Measurements from ENCODE around the gene DSCAM. TPM values are rescaled to one million over a fixed set of nuclear protein-coding genes. Genes with fewer than 3 reads are reported as not detected.

DSCAM gene
- total RNA-seq, 2 donors from 2014 or later: not detected

DNA sequence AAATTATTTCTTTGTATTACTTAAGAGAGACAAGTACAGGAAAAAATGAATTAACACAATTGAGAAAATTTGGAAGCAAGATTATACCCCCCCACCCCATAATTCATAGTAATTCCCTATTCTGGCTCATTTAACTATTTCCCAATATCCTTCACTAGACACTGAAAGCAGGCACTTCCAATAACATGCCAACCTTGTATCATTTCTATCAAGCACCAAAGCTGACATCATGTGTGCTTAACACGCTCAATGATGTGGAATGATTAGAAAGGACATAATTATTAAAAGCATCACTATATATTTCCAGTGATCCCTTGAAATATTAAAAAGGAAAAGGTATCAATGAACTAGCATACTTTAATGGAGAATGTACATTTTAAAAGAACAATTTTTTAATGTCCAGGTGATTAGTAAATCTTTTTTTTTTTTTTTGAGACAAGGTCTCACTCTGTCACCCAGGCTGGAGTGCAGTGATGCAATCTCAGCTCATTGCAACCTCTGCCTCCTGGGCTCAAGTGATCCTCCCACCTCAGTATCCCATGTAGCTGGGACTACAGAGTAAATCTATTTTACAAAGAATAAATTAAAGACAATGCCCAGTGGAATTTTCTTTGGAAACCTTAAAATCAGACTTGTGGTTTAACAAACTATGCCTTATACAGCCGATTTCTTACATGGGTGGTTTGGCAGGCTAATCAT lies 443.9 kb downstream of the DSCAM start:
- H3K9me3 Mint-ChIP-seq: no peaks in the 10 kb centered on the region
- no peaks in the 10 kb centered on the region for H3K36me3 Mint-ChIP-seq
- no peaks in the 10 kb centered on the region for H3K4me1 Mint-ChIP-seq (ENCODE audit: low read depth in 2 of 2)
- no peaks in the 10 kb centered on the region for H3K27me3 Mint-ChIP-seq
- DNase-seq (ENCODE audit: low spot score) (no peak), ATAC-seq (no peak)
- no peak overlapping the region for H3K4me3 Mint-ChIP-seq
- no peak overlapping the region for H3K27ac Mint-ChIP-seq

DNA sequence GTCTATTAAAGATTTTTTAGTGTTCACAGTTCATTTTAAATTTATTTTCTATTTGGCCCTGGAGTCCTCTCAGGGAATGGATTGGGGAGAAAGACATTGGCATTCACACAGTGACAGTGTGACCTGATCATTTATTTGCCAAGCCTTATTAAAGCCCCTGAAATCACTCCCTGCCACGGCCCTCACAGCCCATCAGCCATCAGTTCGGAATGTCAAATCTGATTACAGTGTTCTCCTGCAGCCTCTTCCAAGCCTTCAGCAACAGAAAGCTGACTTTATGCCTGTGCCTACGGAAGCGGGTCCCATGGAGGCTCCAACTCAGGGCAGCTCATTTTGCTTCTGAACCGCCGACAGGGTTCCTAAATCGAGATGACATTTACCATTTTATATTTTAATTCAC lies 451.2 kb downstream of the DSCAM start:
- H3K27me3 Mint-ChIP-seq: no peaks in the 10 kb centered on the region
- peaks cover 10% of the 10 kb centered on the region for H3K9me3 Mint-ChIP-seq
- no peaks in the 10 kb centered on the region for H3K36me3 Mint-ChIP-seq
- no peaks in the 10 kb centered on the region for H3K4me1 Mint-ChIP-seq (ENCODE audit: low read depth in 2 of 2)
- no peak overlapping the region for H3K4me3 Mint-ChIP-seq
- H3K27ac Mint-ChIP-seq: no peak overlapping the region
- ATAC-seq: no peak
- no peak for DNase-seq (ENCODE audit: low spot score)

DNA sequence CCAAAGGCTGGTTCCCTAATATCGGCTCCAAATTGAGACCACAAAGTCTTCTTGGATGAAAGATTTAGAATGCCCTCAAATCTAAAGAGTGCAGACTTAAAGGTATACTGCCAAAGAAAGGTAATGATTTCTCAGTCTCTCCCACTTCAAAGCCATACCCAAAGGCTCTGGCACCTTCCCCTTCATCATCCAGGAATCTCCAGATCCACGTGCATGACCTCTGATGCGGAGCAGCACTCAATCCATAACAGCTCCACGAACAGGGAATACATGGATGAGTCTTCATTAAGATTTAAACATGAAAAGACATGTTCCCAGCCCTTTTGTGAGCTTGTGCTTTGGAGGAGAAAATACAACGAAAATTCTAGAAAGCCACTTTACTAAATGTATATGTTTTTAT lies 453.9 kb downstream of the DSCAM start:
- Mint-ChIP-seq H3K27me3 (no peaks in the 10 kb centered on the region), H3K36me3 (no peaks in the 10 kb centered on the region), H3K9me3 (peaks cover 10% of the 10 kb centered on the region), H3K4me3 (no peak overlapping the region), H3K4me1 (ENCODE audit: low read depth in 2 of 2) (no peaks in the 10 kb centered on the region), H3K27ac (no peak overlapping the region)
- no peak for DNase-seq (ENCODE audit: low spot score)
- no peak for ATAC-seq

DNA sequence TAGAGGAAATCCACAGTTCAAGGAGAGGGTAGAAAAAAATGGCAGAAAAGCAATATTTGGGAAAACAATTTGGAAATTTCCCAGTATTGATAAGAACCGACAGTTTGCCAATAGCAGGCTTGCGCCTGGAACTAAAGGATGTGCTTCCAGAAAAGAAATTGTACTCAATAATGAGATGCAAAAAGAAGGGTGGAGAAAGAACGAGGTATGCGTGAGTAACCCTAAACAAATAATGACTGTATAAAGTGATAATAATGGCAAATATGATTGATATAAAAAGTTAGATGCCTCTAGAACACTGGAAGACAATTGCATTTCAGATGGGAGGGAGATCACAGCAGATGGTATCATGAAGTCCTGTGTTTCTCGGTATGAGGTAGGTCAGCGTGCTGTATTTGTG lies 458.9 kb downstream of the DSCAM start:
- no peak for ATAC-seq
- Mint-ChIP-seq H3K9me3 (no peaks in the 10 kb centered on the region), H3K4me1 (ENCODE audit: low read depth in 2 of 2) (no peaks in the 10 kb centered on the region)

DNA sequence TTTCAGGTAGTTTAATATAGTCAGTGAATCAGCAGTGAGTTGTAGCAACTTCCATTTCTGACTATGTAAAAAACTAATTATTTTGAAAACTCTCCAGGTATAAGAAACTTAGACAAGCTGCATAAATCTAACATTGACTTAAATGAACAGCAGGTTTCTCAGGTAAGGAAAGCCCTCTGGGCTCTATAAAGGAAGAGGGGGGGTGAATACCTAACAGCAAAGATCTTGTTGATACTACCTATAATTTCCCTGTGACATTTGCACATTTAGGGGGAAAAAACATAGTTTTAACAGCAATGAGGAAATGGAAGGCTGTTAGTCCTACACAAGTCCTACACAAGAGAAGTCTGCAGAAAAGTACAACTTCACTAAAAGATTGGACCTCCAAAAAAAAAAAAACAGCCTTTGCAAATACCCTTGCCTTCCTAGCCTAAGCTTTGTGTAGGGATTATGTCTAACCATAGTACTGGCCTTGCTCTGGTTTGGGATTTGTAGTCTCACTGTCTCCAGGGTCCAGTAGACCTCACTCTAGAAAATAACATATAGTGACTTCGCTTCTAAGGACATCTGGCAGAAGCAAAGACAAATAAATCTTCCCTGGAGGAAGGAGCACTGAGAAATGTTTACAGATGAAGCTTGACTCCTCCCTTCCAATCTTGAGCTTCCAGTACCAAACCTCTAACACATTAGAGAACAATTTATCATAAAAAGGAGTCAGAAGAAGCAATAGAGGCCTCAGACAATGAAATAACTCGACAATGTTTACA lies 459.8 kb downstream of the DSCAM start:
- DNase-seq (ENCODE audit: low spot score) (no peak), ATAC-seq (no peak)
- Mint-ChIP-seq H3K9me3 (no peaks in the 10 kb centered on the region), H3K4me1 (ENCODE audit: low read depth in 2 of 2) (no peaks in the 10 kb centered on the region), H3K4me3 (no peak overlapping the region), H3K36me3 (no peaks in the 10 kb centered on the region), H3K27ac (no peak overlapping the region), H3K27me3 (peaks cover 0 to 3% of the 10 kb centered on the region in 2 donors)

More for the DNA sequence above, 458.9 kb downstream of the DSCAM start:
- peaks cover 0 to 3% of the 10 kb centered on the region in 2 donors for H3K27me3 Mint-ChIP-seq
- DNase-seq (ENCODE audit: low spot score): no peak
- no peaks in the 10 kb centered on the region for H3K36me3 Mint-ChIP-seq
- H3K27ac Mint-ChIP-seq: no peak overlapping the region
- no peak overlapping the region for H3K4me3 Mint-ChIP-seq

DNA sequence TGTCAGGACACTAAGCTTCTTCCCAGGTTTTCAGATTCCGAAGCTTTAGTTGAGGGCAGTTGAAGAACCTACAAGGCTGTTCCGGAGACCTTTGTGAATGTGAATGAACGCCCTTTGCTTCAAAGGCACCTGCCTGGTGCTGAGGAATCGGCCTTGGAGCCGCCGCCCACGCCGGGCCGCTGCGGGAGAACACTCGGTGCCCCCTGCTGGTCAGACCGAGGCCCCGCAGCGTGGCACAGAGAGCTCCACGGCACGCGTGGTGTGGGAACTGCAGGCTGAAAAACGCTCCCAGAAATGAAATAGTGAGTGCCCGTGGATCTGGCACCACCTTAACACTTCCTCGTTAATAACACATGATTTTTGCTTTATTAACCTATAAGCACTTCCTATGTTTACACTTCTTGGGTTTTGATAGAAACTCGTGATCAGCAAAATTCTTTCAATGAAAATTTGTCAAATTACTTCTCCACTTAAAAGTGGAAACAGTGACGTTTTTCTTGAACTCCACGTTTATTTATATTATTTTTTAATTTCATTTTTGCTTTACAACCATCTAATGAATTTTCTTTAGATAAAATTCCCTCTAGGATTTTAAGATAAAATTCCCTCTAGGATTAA lies 460.6 kb downstream of the DSCAM start:
- no peaks in the 10 kb centered on the region for H3K4me1 Mint-ChIP-seq (ENCODE audit: low read depth in 2 of 2)
- no peaks in the 10 kb centered on the region for H3K9me3 Mint-ChIP-seq
- ATAC-seq (no peak), DNase-seq (ENCODE audit: low spot score) (no peak)
- H3K4me3 Mint-ChIP-seq: no peak overlapping the region
- peaks cover 0 to 3% of the 10 kb centered on the region in 2 donors for H3K27me3 Mint-ChIP-seq
- H3K36me3 Mint-ChIP-seq: no peaks in the 10 kb centered on the region
- no peak overlapping the region for H3K27ac Mint-ChIP-seq

DNA sequence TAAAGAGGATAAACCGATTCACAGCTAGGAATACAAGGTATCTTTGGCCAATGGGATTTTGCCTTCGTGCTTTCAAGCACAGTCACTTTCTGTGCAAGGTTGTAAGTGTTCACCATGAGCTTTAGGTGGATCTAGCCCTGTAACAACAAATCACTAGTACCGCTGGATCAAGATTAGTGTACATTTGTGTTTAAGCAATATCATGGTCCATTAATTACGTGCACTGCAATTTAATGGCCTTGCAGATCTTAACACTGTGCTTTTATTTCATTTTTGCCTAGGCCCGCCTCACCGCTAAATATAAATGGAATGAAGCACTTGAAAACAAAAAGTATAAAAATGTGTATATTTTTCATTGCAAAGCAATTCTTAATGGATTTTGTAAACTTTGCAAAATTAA lies 461.1 kb downstream of the DSCAM start:
- ATAC-seq: no peak

DNA sequence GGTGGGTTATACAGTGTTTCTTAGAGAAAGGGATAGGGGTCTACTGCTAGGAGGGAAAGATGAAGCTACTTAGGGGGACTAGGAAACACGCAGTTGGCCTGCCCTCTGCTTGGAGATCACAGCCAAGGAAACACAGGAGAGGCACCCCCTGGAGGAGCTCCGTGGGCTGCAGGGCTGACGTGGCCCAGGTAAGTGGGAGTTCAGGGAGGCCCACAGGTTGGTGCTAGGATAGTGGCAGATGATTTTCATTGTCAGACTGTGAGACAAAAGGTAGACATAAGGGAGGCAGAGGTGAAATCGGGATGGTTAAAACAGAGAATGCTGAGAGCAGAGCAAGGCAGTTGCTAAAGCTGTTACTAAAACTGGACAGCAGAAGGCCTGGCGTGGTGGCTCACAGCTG lies 463.0 kb downstream of the DSCAM start:
- no peaks in the 10 kb centered on the region for H3K36me3 Mint-ChIP-seq
- peaks cover 0 to 3% of the 10 kb centered on the region in 2 donors for H3K27me3 Mint-ChIP-seq
- H3K4me1 Mint-ChIP-seq (ENCODE audit: low read depth in 2 of 2): no peaks in the 10 kb centered on the region
- ATAC-seq: no peak
- H3K4me3 Mint-ChIP-seq: no peak overlapping the region
- no peak overlapping the region for H3K27ac Mint-ChIP-seq
- peaks cover 3% of the 10 kb centered on the region for H3K9me3 Mint-ChIP-seq
- no peak for DNase-seq (ENCODE audit: low spot score)

More for the DNA sequence above, 461.1 kb downstream of the DSCAM start:
- H3K4me3 Mint-ChIP-seq: no peak overlapping the region
- H3K4me1 Mint-ChIP-seq (ENCODE audit: low read depth in 2 of 2): no peaks in the 10 kb centered on the region
- H3K27ac Mint-ChIP-seq: no peak overlapping the region
- peaks cover 3% of the 10 kb centered on the region for H3K9me3 Mint-ChIP-seq
- DNase-seq (ENCODE audit: low spot score): no peak
- peaks cover 0 to 3% of the 10 kb centered on the region in 2 donors for H3K27me3 Mint-ChIP-seq
- no peaks in the 10 kb centered on the region for H3K36me3 Mint-ChIP-seq

- no peak for DNase-seq (ENCODE audit: low spot score)
- H3K4me3 Mint-ChIP-seq: no peak overlapping the region
- no peak for ATAC-seq
- H3K9me3 Mint-ChIP-seq: peaks cover 3% of the 10 kb centered on the region
- no peaks in the 10 kb centered on the region for H3K36me3 Mint-ChIP-seq
- H3K4me1 Mint-ChIP-seq (ENCODE audit: low read depth in 2 of 2): no peaks in the 10 kb centered on the region
- no peaks in the 10 kb centered on the region for H3K27me3 Mint-ChIP-seq
- no peak overlapping the region for H3K27ac Mint-ChIP-seq
Measured at GRCh38 chr21:40381111-40381510, 465.8 kb downstream of the DSCAM start.

DNA sequence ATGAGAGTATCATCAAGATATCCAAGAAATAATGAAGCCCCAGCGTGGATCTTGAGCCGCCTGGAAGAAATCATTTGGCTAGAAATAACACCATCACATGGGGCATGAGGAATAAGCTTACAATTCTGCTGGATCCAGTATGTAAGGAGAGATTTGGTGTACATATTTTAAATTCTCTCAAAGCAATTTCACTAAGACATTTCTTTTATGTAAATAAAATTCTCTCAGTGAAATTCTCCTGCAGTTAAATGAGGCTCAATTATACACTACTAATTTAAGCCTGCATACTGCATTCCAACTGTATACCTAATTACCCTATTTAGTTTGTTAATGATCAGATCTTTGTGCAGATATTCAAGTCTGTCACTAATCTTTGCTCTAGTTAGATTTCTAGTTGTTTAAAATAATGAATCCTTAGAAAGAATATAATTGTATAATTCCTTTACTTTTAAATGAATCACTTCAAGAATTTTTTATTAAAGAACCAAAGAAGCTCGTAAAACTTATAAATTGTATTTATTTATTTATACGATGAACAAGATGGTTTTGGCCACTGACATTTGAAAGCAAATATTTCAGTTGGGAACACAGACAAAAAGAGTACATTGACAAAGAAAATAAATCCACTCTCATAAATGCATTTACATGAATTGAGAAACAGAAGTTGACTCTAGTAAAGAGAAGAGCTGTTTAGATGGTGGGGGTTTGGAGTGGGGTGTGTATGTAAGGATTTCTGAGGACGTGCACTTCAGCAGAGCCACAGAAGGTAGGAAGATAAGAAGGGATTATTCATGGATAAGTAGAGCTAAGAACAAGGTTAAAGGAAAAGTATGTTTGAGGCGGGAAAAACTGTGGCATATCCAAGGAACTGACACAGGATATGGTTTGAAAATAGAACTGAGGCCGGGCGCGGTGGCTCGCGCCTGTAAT lies 466.8 kb downstream of the DSCAM start:
- Mint-ChIP-seq H3K4me3 (no peak overlapping the region), H3K27me3 (no peaks in the 10 kb centered on the region), H3K27ac (no peak overlapping the region), H3K36me3 (no peaks in the 10 kb centered on the region), H3K9me3 (peaks cover 3% of the 10 kb centered on the region), H3K4me1 (ENCODE audit: low read depth in 2 of 2) (no peaks in the 10 kb centered on the region)
- ATAC-seq (no peak), DNase-seq (ENCODE audit: low spot score) (no peak)

DNA sequence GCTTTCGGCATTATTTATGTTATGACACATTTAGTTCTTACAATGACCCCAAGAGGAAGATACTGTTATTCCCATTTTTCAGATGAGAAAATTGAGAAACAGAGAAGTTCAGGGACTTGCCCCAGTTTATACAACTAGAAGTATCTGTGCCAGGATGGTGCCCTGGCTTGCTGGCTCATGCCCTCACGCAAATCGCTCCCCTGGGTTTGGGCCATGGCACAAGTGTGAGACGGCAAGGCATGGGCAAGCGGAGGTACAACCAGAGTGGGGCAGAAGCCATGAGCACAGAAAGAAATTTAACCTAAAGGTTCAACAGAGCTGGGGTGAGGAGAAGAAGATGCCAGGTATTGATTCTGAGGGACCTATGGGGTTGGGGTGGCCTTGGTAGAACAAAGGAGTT lies 469.8 kb downstream of the DSCAM start:
- no peaks in the 10 kb centered on the region for H3K4me1 Mint-ChIP-seq (ENCODE audit: low read depth in 2 of 2)
- H3K27ac Mint-ChIP-seq: no peak overlapping the region
- H3K9me3 Mint-ChIP-seq: peaks cover 3% of the 10 kb centered on the region
- H3K27me3 Mint-ChIP-seq: no peaks in the 10 kb centered on the region
- ATAC-seq (no peak), DNase-seq (ENCODE audit: low spot score) (no peak)
- no peaks in the 10 kb centered on the region for H3K36me3 Mint-ChIP-seq
- no peak overlapping the region for H3K4me3 Mint-ChIP-seq

- H3K4me3 Mint-ChIP-seq: no peak overlapping the region
- H3K4me1 Mint-ChIP-seq (ENCODE audit: low read depth in 2 of 2): no peaks in the 10 kb centered on the region
- no peaks in the 10 kb centered on the region for H3K9me3 Mint-ChIP-seq
- H3K27ac Mint-ChIP-seq: no peak overlapping the region
- ATAC-seq (no peak), DNase-seq (ENCODE audit: low spot score) (no peak)
- no peaks in the 10 kb centered on the region for H3K27me3 Mint-ChIP-seq
- no peaks in the 10 kb centered on the region for H3K36me3 Mint-ChIP-seq
Measured at GRCh38 chr21:40373761-40374160, 473.2 kb downstream of the DSCAM start.

- no peaks in the 10 kb centered on the region for H3K36me3 Mint-ChIP-seq
- H3K4me3 Mint-ChIP-seq: no peak overlapping the region
- no peak for DNase-seq (ENCODE audit: low spot score)
- H3K4me1 Mint-ChIP-seq (ENCODE audit: low read depth in 2 of 2): no peaks in the 10 kb centered on the region
- H3K27ac Mint-ChIP-seq: no peak overlapping the region
- H3K9me3 Mint-ChIP-seq: peaks cover 2% of the 10 kb centered on the region
- ATAC-seq: no peak
- H3K27me3 Mint-ChIP-seq: no peaks in the 10 kb centered on the region
Measured at GRCh38 chr21:40372506-40372905, 474.5 kb downstream of the DSCAM start.
